ENCODE data around the gene GRIP2.

Gene GRIP2

GRCh38 chr3:14512281-14512941 lies 27.7 kb downstream of the GRIP2 start:
- TF ChIP-seq ZNF70 (CRISPR knock-in tag; IDR thresholded peaks at IDR 0.05), result no peak
- no peak for ATAC-seq

DNA sequence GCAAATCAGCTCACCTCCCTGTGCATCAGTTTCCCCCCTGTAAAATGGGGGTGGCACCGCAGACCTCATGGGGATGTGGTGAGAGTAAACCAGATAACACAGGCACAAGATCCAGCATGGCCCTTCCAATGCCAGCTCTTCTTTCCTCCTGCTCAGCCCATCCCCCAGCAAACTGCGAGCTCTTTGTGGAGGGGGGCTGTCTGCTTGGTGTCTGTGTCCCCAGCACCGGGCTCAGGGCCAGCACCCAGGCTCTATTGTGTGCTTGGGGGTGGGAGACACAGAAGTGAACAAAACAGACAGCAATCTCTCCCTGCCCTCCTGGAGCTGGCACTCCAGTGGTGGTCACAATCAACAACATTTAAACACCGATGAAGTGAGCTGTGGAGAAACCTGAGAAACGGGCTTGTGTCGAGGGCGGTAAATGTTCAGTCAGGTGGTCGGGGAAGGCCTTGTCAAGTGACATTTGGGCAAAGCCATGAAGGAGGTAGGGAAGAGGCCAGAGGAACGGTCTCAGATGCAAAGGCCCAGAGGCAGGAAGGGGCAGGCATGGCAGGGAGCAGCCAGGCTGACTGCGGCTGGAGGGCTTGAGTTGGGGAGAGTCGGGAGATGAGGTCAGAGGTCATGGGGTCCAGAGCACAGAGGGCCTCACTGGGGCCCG lies 28.4 kb downstream of the GRIP2 start:
- ATAC-seq, result no peak
- TF ChIP-seq, protein P1, sequence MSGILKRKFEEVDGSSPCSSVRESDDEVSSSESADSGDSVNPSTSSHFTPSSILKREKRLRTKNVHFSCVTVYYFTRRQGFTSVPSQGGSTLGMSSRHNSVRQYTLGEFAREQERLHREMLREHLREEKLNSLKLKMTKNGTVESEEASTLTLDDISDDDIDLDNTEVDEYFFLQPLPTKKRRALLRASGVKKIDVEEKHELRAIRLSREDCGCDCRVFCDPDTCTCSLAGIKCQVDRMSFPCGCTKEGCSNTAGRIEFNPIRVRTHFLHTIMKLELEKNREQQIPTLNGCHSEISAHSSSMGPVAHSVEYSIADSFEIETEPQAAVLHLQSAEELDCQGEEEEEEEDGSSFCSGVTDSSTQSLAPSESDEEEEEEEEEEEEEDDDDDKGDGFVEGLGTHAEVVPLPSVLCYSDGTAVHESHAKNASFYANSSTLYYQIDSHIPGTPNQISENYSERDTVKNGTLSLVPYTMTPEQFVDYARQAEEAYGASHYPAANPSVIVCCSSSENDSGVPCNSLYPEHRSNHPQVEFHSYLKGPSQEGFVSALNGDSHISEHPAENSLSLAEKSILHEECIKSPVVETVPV (CRISPR knock-in tag; IDR thresholded peaks at IDR 0.05), result no peak
- TF ChIP-seq OSR1 (CRISPR knock-in tag; IDR thresholded peaks at IDR 0.05) (no peak), PPARA (CRISPR knock-in tag; IDR thresholded peaks at IDR 0.05; ENCODE audit: borderline replicate concordance) (no peak), GLIS3 (CRISPR knock-in tag; IDR thresholded peaks at IDR 0.05) (no peak), CSDC2 (CRISPR knock-in tag; IDR thresholded peaks at IDR 0.05) (no peak), SNAI2 (CRISPR knock-in tag; IDR thresholded peaks at IDR 0.05) (no peak), ZNF8 (CRISPR knock-in tag; IDR thresholded peaks at IDR 0.05) (no peak), ESRRG (CRISPR knock-in tag; IDR thresholded peaks at IDR 0.05) (no peak), BACH2 (CRISPR knock-in tag; IDR thresholded peaks at IDR 0.05; ENCODE audit: borderline replicate concordance) (no peak), ISL1 (CRISPR knock-in tag; IDR thresholded peaks at IDR 0.05) (no peak), TSHZ2 (CRISPR knock-in tag; IDR thresholded peaks at IDR 0.05) (no peak), TCF4 (CRISPR knock-in tag; IDR thresholded peaks at IDR 0.05; ENCODE audit: borderline replicate concordance) (no peak), RARB (CRISPR knock-in tag; IDR thresholded peaks at IDR 0.05) (no peak), TOX (CRISPR knock-in tag; IDR thresholded peaks at IDR 0.05; ENCODE audit: borderline replicate concordance) (no peak), ZNF70 (CRISPR knock-in tag; IDR thresholded peaks at IDR 0.05) (no peak), ARNTL (CRISPR knock-in tag; IDR thresholded peaks at IDR 0.05; ENCODE audit: borderline replicate concordance, low read depth) (no peak)
- TF ChIP-seq, protein P2, sequence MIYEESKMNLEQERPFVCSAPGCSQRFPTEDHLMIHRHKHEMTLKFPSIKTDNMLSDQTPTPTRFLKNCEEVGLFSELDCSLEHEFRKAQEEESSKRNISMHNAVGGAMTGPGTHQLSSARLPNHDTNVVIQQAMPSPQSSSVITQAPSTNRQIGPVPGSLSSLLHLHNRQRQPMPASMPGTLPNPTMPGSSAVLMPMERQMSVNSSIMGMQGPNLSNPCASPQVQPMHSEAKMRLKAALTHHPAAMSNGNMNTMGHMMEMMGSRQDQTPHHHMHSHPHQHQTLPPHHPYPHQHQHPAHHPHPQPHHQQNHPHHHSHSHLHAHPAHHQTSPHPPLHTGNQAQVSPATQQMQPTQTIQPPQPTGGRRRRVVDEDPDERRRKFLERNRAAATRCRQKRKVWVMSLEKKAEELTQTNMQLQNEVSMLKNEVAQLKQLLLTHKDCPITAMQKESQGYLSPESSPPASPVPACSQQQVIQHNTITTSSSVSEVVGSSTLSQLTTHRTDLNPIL (CRISPR knock-in tag; IDR thresholded peaks at IDR 0.05; ENCODE audit: low read depth), result no peak

DNA sequence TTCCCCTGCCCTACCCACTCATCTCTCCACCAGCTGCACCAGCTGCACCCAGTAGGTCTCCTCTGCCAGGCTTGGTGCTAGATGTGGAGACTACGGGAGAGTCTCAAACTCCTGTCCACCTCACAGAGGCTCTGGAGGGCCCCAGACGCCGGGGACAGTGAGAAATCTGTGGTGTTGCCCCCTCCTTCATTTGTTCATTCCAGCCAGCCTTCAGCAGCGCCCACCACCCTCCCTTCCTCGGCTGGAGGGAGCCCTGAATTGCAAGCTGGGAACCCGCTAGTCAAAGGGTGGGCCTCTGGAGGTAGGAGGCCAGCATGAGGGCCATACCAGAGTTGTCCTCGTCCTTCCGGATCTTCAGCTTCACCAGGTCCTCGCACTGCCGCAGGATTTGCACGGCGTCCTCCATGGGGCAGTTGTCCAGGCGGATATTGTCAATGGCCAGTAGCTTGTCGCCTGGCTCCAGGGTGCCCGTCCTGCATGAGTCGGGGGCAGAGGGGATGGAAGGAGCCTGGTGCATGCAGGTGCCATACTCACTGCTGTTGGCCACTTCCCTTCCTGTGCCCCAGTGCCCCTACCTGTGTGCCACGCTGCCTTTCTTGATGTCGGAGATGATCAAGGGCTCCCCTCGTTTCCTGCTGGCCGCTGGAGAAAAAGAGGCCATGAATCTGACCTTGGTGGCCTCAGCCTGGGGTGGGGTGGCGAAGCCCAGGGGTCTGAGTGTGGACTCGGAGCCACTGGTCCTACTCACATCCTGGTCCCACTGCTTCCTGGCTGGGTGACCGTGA lies 29.1 kb downstream of the GRIP2 start:
- ATAC-seq, result no peak
- TF ChIP-seq ZFP30 (CRISPR knock-in tag; IDR thresholded peaks at IDR 0.05), result no peak

- TF ChIP-seq, protein P2 (CRISPR knock-in tag; IDR thresholded peaks at IDR 0.05; ENCODE audit: low read depth), result no peak
- TF ChIP-seq CSDC2 (CRISPR knock-in tag; IDR thresholded peaks at IDR 0.05) (no peak), PPARA (CRISPR knock-in tag; IDR thresholded peaks at IDR 0.05; ENCODE audit: borderline replicate concordance) (no peak)
- no peak for ATAC-seq
Observed at GRCh38 chr3:14509796-14510100, 30.4 kb downstream of the GRIP2 start.
